ENCODE measurements around the gene CD81.

GRCh38 chr11:2331404-2331803, 45.7 kb upstream of the CD81 start:
- TF ChIP-seq CTCF (IDR thresholded peaks at IDR 0.05; ENCODE audit: low read depth, low read length, poor library complexity, severe bottlenecking) (no peak), EZH2phosphoT487 (IDR thresholded peaks at IDR 0.05; ENCODE audit: borderline replicate concordance, low read length) (no peak)
